Smooth muscle cell (in vitro differentiated cells): ENCODE results near the gene LINC00632. TPM values are rescaled to one million over a fixed set of nuclear protein-coding genes. Genes with fewer than 3 reads are reported as not detected.
"Not testable (repeated sequence)": the region's sequence is repeated elsewhere in the genome, so short reads cannot be mapped to it uniquely, and the experiment has no call there.

ENCODE experiments used
- DNase-seq: peaks from one replicate; lab custom pipeline; 2025; ENCODE audit not compliant: unreplicated experiment; lab: John Stamatoyannopoulos, UW
- H2AFZ ChIP-seq: fragments of 200-600 bp; sonication (generic); 2 replicates; pipeline ENCODE4 v1.6.0; 2016; ENCODE audit warnings: antibody characterized with exemption, low read depth, mild to moderate bottlenecking
- H3F3A ChIP-seq: fragments of 200-600 bp; sonication (generic); 2 replicates; pipeline ENCODE4 v1.6.0; 2017; ENCODE audit warnings: antibody characterized with exemption, low read depth
- H3K27ac ChIP-seq: fragments of 200-600 bp; sonication (generic); 2 replicates; pipeline ENCODE4 v1.5.1; 2016; ENCODE audit warnings: low read depth, mild to moderate bottlenecking
- H3K27me3 ChIP-seq: fragments of 200-600 bp; sonication (generic); 2 replicates; pipeline ENCODE4 v1.6.1; 2016; ENCODE audit warnings: low read depth, mild to moderate bottlenecking
- H3K36me3 ChIP-seq: fragments of 200-600 bp; sonication (generic); 2 replicates; pipeline ENCODE4 v1.5.1; 2016; ENCODE audit warnings: low read depth
- H3K4me1 ChIP-seq: fragments of 200-600 bp; sonication (generic); 2 replicates; pipeline ENCODE4 v1.5.1; 2016; ENCODE audit warnings: low read depth
- H3K4me2 ChIP-seq: fragments of 200-600 bp; sonication (generic); 2 replicates; pipeline ENCODE4 v1.6.0; 2016; ENCODE audit warnings: mild to moderate bottlenecking
- H3K4me3 ChIP-seq: fragments of 200-600 bp; sonication (generic); 2 replicates; pipeline ENCODE4 v1.5.1; 2016; ENCODE audit warnings: mild to moderate bottlenecking
- H3K79me2 ChIP-seq: fragments of 200-600 bp; sonication (generic); 2 replicates; pipeline ENCODE4 v1.6.0; 2016; ENCODE audit warnings: low read depth, mild to moderate bottlenecking
- H3K9ac ChIP-seq: fragments of 200-600 bp; sonication (generic); 2 replicates; pipeline ENCODE4 v1.6.0; 2016; ENCODE audit warnings: low read depth
- H3K9me3 ChIP-seq: fragments of 200-600 bp; sonication (generic); replicated peaks from 2 replicates; pipeline ENCODE4 v1.5.1; 2016; ENCODE audit warnings: low read depth
- H4K20me1 ChIP-seq: fragments of 200-600 bp; sonication (generic); 2 replicates; pipeline ENCODE4 v1.6.0; 2016; ENCODE audit warnings: low read depth
- WGBS: methylation state at CpG from one replicate; pipeline ENCODE4 v1.1.7; 2016; ENCODE audit warnings: low lambda C conversion rate; 5-methylcytosine and 5-hydroxymethylcytosine counted together
- polyA plus RNA-seq: library from polyadenylated mRNA; unstranded; fragments of >200 nt; fragmentation: Nextera tagmentation; extraction: Ambion mirVana; gene quantifications from 2 replicates; pipeline ENCODE4 v1.2.1, GENCODE V29; 2016
- total RNA-seq: library from RNA; depleted of rRNA; stranded (reverse); fragments of >200 nt; gene quantifications from 2 replicates; pipeline ENCODE4 v1.2.3, GENCODE V29; 2014
- TF ChIP-seq, protein P1 (sequence below): fragments of 200-600 bp; sonication (generic); IDR thresholded peaks from 2 replicates; pipeline ENCODE4 v1.5.1; 2017; ENCODE audit warnings: borderline replicate concordance, mild to moderate bottlenecking, antibody characterized with exemption; ENCODE audit not compliant: insufficient read depth, poor library complexity, severe bottlenecking

LINC00632 gene
- total and polyA plus RNA-seq, 2 experiments from 2014 or later, result 109 to 770 TPM

DNA sequence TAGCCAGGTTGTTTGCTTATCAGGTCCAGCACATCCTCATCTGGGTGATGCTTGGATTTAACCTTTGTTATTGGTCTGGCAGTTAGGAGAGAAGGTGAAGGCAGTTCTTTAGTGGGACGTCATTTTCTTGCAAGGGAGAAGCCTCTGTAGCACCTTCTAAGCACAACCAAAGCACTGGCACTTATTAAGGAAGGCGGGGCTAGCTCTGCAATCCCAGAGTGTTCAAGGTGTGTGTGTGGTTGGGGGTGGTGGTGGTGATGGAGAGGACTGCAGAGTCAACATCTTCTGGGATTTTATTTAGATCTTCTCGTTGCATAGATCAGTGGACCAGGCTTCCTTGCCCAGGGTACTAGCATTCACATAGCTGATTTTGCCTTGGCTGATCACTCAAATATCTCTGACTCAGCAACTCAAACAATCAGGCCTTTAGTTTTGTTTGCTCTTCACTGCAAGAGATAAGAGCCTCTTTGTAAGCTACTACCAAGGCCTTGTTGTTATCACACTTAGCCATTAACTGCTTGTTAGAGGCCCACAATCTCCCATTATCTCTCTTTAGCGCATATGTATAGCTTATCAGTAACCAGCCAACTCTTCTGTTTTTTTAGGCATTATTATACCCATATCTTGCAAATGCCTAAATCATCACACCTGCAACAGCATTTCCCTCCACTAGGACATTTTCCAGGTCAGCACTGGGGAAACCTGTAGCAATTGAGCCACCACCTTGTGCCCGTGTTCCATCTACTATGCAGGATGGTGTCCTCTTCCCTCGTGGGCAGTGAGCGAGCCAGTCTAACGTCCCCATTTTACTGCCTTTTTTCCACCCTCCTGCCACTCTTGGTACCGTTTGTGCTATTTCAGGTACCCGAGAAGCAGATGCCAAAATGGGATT lies 36.5 kb upstream of the LINC00632 start:
- Histone ChIP-seq H3K9me3 (no peaks in the 10 kb centered on the region), H3K27me3 (no peaks in the 10 kb centered on the region), H4K20me1 (no peaks in the 10 kb centered on the region), H3K9ac (no peak overlapping the region), H3F3A (no peaks in the 10 kb centered on the region), H3K4me2 (no peak overlapping the region), H3K36me3 (no peaks in the 10 kb centered on the region), H2AFZ (no peak overlapping the region), H3K4me3 (no peak overlapping the region), H3K4me1 (no peaks in the 10 kb centered on the region), H3K79me2 (no peaks in the 10 kb centered on the region), H3K27ac (no peak overlapping the region)
- TF ChIP-seq, protein P1, sequence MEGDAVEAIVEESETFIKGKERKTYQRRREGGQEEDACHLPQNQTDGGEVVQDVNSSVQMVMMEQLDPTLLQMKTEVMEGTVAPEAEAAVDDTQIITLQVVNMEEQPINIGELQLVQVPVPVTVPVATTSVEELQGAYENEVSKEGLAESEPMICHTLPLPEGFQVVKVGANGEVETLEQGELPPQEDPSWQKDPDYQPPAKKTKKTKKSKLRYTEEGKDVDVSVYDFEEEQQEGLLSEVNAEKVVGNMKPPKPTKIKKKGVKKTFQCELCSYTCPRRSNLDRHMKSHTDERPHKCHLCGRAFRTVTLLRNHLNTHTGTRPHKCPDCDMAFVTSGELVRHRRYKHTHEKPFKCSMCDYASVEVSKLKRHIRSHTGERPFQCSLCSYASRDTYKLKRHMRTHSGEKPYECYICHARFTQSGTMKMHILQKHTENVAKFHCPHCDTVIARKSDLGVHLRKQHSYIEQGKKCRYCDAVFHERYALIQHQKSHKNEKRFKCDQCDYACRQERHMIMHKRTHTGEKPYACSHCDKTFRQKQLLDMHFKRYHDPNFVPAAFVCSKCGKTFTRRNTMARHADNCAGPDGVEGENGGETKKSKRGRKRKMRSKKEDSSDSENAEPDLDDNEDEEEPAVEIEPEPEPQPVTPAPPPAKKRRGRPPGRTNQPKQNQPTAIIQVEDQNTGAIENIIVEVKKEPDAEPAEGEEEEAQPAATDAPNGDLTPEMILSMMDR, result no peak
- DNase-seq, result no peak
- 63% methylated on average over 10 of the region's 10 CpGs for WGBS

DNA sequence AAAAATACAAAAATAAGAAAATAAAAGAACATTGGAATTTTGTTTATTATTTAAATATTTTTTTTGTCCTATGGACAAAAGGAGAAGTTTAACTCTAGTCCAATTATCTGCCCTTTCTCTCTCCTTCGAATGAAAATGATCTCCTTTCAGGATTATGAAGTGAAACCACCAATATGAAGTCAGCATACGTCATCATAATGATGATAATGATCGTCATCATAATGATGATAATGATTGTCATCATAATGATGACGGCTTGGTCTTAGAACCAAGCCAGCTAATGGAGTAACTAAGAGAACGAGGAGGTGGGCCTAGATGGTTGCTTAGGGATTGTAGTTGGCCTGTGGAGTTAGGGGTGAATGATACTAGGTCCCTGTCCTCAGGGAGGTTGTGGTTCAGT lies 21.9 kb upstream of the LINC00632 start:
- Histone ChIP-seq H4K20me1 (no peaks in the 10 kb centered on the region), H3K79me2 (no peaks in the 10 kb centered on the region), H3K9me3 (no peaks in the 10 kb centered on the region), H3K4me3 (no peak overlapping the region), H2AFZ (no peak overlapping the region), H3K36me3 (no peaks in the 10 kb centered on the region), H3K27me3 (no peaks in the 10 kb centered on the region), H3K27ac (no peak overlapping the region), H3K4me1 (no peaks in the 10 kb centered on the region), H3F3A (no peaks in the 10 kb centered on the region), H3K4me2 (no peak overlapping the region), H3K9ac (no peak overlapping the region)
- 70% methylated on average over 5 of the region's 5 CpGs for WGBS
- no peak for DNase-seq
- TF ChIP-seq, protein P1, result no peak

DNA sequence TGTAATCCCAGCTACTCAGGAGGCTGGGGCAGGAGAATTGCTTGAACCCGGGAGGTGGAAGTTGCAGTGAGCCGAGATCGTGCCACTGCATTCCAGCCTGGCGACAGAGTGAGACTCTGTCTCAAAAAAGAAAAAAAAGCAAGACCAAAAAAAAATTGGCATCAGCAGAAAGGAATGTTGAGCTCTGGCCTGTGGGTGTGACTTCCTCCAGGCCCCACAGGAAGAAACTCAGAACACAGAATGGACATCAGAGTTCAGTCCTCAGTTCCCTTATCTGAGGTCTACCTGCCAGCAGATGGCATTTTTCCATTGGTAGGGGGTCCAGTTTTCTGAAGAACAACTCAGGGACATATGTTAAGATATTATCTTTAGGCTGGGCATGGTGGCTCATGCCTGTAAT lies 18.0 kb upstream of the LINC00632 start:
- not testable (repeated sequence) for H3K9ac ChIP-seq, H3F3A ChIP-seq, H3K4me2 ChIP-seq, H4K20me1 ChIP-seq, H3K27me3 ChIP-seq, H3K4me1 ChIP-seq, H3K79me2 ChIP-seq, H3K9me3 ChIP-seq, H3K4me3 ChIP-seq, H3K27ac ChIP-seq, H2AFZ ChIP-seq, H3K36me3 ChIP-seq, DNase-seq
- 46% methylated on average over 4 of the region's 4 CpGs for WGBS

DNA sequence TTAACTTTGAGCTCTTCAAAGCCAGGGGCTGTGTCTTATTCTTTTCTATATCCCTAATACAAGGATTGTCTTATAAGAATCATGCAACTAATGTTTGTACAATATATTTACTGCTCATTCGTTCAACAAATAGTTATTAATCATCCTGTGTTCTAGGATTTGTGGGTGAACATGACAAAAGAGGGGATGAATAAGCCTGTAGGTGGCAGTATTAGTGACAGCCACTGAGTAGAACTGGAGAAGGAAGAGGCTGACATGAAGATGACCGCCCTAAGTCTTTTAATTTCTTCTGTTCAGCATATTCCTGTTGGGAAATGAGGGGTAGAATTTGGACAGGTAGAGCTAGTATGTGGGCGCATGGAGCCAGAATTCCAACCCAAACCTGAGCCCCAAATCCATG lies 11.9 kb upstream of the LINC00632 start:
- H3K9ac ChIP-seq, result no peak overlapping the region
- no peaks in the 10 kb centered on the region for H3F3A ChIP-seq
- TF ChIP-seq, protein P1, result peak; percentile 16
- no peak for DNase-seq
- H3K4me3 ChIP-seq, result no peak overlapping the region
- H3K4me1 ChIP-seq, result no peaks in the 10 kb centered on the region
- H3K36me3 ChIP-seq, result no peaks in the 10 kb centered on the region
- H3K4me2 ChIP-seq, result no peak overlapping the region
- no peak overlapping the region for H2AFZ ChIP-seq
- no peaks in the 10 kb centered on the region for H3K27me3 ChIP-seq
- WGBS, result 68% methylated on average over 3 of the region's 3 CpGs
- H3K79me2 ChIP-seq, result no peaks in the 10 kb centered on the region
- H3K9me3 ChIP-seq, result no peaks in the 10 kb centered on the region
- H3K27ac ChIP-seq, result no peak overlapping the region
- H4K20me1 ChIP-seq, result no peaks in the 10 kb centered on the region
